ENCODE results near the gene CCSER1. TPM values are rescaled to one million over a fixed set of nuclear protein-coding genes. Genes with fewer than 3 reads are reported as not detected.

The CCSER1 gene
- total and polyA plus RNA-seq, 2 donors (not counting 1 experiment from before 2014, with no cell fraction given) = 10.7 to 39.5 TPM

GRCh38 chr4:91598696-91599095 lies 1471.5 kb downstream of the CCSER1 start:
- Histone ChIP-seq H4K20me1 (ENCODE audit: control insufficient read depth, insufficient read depth, low read length, poor library complexity, severe bottlenecking) (no peaks in the 10 kb centered on the region), H3K36me3 (replicated peaks in 1 of 2; ENCODE audit: control extremely low read depth in 1 of 2, control insufficient read depth in 1 of 2, extremely low read depth in 1 of 2, insufficient read depth in 2 of 2, low read length in 1 of 2) (no peaks in the 10 kb centered on the region), H3K9ac (ENCODE audit: low read length) (no peak overlapping the region), H3K79me2 (ENCODE audit: control insufficient read depth, insufficient read depth, low read length) (no peaks in the 10 kb centered on the region), H3K27ac (ENCODE audit: low read length in 2 of 2) (no peak overlapping the region), H3K4me3 (ENCODE audit: control extremely low read depth in 1 of 5, extremely low read depth in 1 of 5, insufficient read depth in 1 of 5, low read depth in 2 of 5, low read length in 4 of 5) (no peak overlapping the region), H3K27me3 (replicated peaks in 1 of 4; ENCODE audit: control extremely low read depth in 1 of 4, control insufficient read depth in 3 of 4, insufficient read depth in 4 of 4, low read length in 3 of 4) (no peaks in the 10 kb centered on the region), H3K9me3 (ENCODE audit: control extremely low read depth in 1 of 3, control insufficient read depth in 2 of 3, insufficient read depth in 1 of 3, low read length in 2 of 3) (no peaks in the 10 kb centered on the region), H3K4me2 (replicated peaks; ENCODE audit: low read depth, low read length, poor library complexity, severe bottlenecking) (no peak overlapping the region), H3K4me1 (ENCODE audit: control insufficient read depth in 2 of 2, insufficient read depth in 2 of 2, low read length in 2 of 2) (no peaks in the 10 kb centered on the region), H2AFZ (ENCODE audit: insufficient read depth, low read depth, low read length, poor library complexity, severe bottlenecking) (no peak overlapping the region)
- ATAC-seq (ENCODE audit: low read depth) (no peak), DNase-seq (no peak)
- Mint-ChIP-seq H3K27me3 (no peaks in the 10 kb centered on the region), H3K27ac (no peak overlapping the region), H3K4me1 (no peaks in the 10 kb centered on the region), H3K4me3 (no peak overlapping the region), H3K9me3 (ENCODE audit: insufficient read depth) (no peaks in the 10 kb centered on the region)
- WGBS (ENCODE audit: insufficient coverage) = 82% methylated on average over 7 of the region's 8 CpGs
- intact Hi-C loops (cut with micrococcal nuclease) = no loop called here
- TF ChIP-seq EZH2 (IDR thresholded peaks at IDR 0.05; ENCODE audit: borderline replicate concordance, insufficient read depth, low read depth, low read length, poor library complexity, severe bottlenecking) = no peak
- TF ChIP-seq, protein P1, sequence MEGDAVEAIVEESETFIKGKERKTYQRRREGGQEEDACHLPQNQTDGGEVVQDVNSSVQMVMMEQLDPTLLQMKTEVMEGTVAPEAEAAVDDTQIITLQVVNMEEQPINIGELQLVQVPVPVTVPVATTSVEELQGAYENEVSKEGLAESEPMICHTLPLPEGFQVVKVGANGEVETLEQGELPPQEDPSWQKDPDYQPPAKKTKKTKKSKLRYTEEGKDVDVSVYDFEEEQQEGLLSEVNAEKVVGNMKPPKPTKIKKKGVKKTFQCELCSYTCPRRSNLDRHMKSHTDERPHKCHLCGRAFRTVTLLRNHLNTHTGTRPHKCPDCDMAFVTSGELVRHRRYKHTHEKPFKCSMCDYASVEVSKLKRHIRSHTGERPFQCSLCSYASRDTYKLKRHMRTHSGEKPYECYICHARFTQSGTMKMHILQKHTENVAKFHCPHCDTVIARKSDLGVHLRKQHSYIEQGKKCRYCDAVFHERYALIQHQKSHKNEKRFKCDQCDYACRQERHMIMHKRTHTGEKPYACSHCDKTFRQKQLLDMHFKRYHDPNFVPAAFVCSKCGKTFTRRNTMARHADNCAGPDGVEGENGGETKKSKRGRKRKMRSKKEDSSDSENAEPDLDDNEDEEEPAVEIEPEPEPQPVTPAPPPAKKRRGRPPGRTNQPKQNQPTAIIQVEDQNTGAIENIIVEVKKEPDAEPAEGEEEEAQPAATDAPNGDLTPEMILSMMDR (IDR thresholded peaks at IDR 0.05) = no peak
- ChIA-PET CTCF (no interaction called here), POLR2A (no interaction called here)

GRCh38 chr4:91600301-91600700 lies 1473.1 kb downstream of the CCSER1 start:
- Histone ChIP-seq H3K4me1 (ENCODE audit: control insufficient read depth in 2 of 2, insufficient read depth in 2 of 2, low read length in 2 of 2) (no peaks in the 10 kb centered on the region), H3K4me3 (ENCODE audit: control extremely low read depth in 1 of 5, extremely low read depth in 1 of 5, insufficient read depth in 1 of 5, low read depth in 2 of 5, low read length in 4 of 5) (no peak overlapping the region), H4K20me1 (ENCODE audit: control insufficient read depth, insufficient read depth, low read length, poor library complexity, severe bottlenecking) (no peaks in the 10 kb centered on the region), H3K4me2 (replicated peaks; ENCODE audit: low read depth, low read length, poor library complexity, severe bottlenecking) (no peak overlapping the region), H3K27ac (ENCODE audit: low read length in 2 of 2) (no peak overlapping the region), H3K9ac (ENCODE audit: low read length) (no peak overlapping the region), H3K9me3 (ENCODE audit: control extremely low read depth in 1 of 3, control insufficient read depth in 2 of 3, insufficient read depth in 1 of 3, low read length in 2 of 3) (no peaks in the 10 kb centered on the region), H2AFZ (ENCODE audit: insufficient read depth, low read depth, low read length, poor library complexity, severe bottlenecking) (no peak overlapping the region), H3K36me3 (replicated peaks in 1 of 2; ENCODE audit: control extremely low read depth in 1 of 2, control insufficient read depth in 1 of 2, extremely low read depth in 1 of 2, insufficient read depth in 2 of 2, low read length in 1 of 2) (no peaks in the 10 kb centered on the region), H3K27me3 (replicated peaks in 1 of 4; ENCODE audit: control extremely low read depth in 1 of 4, control insufficient read depth in 3 of 4, insufficient read depth in 4 of 4, low read length in 3 of 4) (no peaks in the 10 kb centered on the region), H3K79me2 (ENCODE audit: control insufficient read depth, insufficient read depth, low read length) (no peaks in the 10 kb centered on the region)
- Mint-ChIP-seq H3K27ac (no peak overlapping the region), H3K9me3 (ENCODE audit: insufficient read depth) (no peaks in the 10 kb centered on the region), H3K4me3 (no peak overlapping the region), H3K27me3 (no peaks in the 10 kb centered on the region), H3K4me1 (no peaks in the 10 kb centered on the region)
- no peak for DNase-seq
- intact Hi-C loops (cut with micrococcal nuclease) = no loop called here
- POLR2A ChIA-PET = no interaction called here
- 83% methylated on average over 1 of the region's 1 CpG for WGBS (ENCODE audit: insufficient coverage)
- no peak for ATAC-seq (ENCODE audit: low read depth)
- CTCF ChIA-PET = interaction anchor here (1.4 kb wide), 1 partner anchor 13 kb away, joined by 3 read pairs; no protein-coding TSS in a partner anchor
- no peak for TF ChIP-seq EZH2 (IDR thresholded peaks at IDR 0.05; ENCODE audit: borderline replicate concordance, insufficient read depth, low read depth, low read length, poor library complexity, severe bottlenecking)
- TF ChIP-seq, protein P1 (IDR thresholded peaks at IDR 0.05) = no peak

All from B cell (primary cell).